ENCODE results near the gene MAST2. TPM values are rescaled to one million over a fixed set of nuclear protein-coding genes. Genes with fewer than 3 reads are reported as not detected.
"Not testable (repeated sequence)": the region's sequence is repeated elsewhere in the genome, so short reads cannot be mapped to it uniquely, and the experiment has no call there.

Gene MAST2
- total RNA-seq, 4 donors from 2014 or later, result 44.9 to 78.3 (median 68.5) TPM

DNA sequence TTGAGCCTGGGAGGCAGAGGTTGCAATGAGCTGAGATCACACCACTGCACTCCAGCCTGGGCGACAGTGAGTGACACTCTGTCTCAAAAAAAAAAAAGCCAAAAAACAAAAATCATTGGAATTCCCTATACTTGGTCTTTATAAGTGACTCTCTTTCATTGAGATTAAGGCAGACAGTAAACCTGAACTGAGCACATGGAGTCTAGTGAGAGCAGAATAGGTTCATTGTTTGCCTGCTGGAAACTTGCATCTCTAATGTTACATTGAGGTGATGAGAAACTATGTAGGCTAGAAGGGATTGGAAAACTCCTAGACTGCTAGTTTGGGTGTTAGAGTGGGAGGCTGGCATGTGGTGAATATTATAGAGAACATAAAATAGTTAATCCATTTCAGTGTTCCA lies 25.4 kb downstream of the MAST2 start:
- WGBS, result 100% methylated on average over 1 of the region's 1 CpG
- DNase-seq (ENCODE audit: extremely low spot score), result no peak
- H3K4me3 ChIP-seq, result no peak overlapping the region
- TF ChIP-seq POLR2AphosphoS5 (IDR thresholded peaks at IDR 0.05) (no peak), EP300 (IDR thresholded peaks at IDR 0.05) (no peak), POLR2A (IDR thresholded peaks at IDR 0.05; ENCODE audit: low read depth) (no peak)
- TF ChIP-seq, protein P1, sequence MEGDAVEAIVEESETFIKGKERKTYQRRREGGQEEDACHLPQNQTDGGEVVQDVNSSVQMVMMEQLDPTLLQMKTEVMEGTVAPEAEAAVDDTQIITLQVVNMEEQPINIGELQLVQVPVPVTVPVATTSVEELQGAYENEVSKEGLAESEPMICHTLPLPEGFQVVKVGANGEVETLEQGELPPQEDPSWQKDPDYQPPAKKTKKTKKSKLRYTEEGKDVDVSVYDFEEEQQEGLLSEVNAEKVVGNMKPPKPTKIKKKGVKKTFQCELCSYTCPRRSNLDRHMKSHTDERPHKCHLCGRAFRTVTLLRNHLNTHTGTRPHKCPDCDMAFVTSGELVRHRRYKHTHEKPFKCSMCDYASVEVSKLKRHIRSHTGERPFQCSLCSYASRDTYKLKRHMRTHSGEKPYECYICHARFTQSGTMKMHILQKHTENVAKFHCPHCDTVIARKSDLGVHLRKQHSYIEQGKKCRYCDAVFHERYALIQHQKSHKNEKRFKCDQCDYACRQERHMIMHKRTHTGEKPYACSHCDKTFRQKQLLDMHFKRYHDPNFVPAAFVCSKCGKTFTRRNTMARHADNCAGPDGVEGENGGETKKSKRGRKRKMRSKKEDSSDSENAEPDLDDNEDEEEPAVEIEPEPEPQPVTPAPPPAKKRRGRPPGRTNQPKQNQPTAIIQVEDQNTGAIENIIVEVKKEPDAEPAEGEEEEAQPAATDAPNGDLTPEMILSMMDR (IDR thresholded peaks at IDR 0.05), result no peak
- no peak overlapping the region for H3K27ac ChIP-seq (replicated peaks in 1 of 4)
- H3K4me1 ChIP-seq, result no peaks in the 10 kb centered on the region
- no peaks in the 10 kb centered on the region for H3K27me3 ChIP-seq
- H3K36me3 ChIP-seq, result peaks cover 6 to 56% (median 24%) of the 10 kb centered on the region in 4 donors
- intact Hi-C loops (cut with DNase I), result no loop called here
- no peaks in the 10 kb centered on the region for H3K9me3 ChIP-seq

DNA sequence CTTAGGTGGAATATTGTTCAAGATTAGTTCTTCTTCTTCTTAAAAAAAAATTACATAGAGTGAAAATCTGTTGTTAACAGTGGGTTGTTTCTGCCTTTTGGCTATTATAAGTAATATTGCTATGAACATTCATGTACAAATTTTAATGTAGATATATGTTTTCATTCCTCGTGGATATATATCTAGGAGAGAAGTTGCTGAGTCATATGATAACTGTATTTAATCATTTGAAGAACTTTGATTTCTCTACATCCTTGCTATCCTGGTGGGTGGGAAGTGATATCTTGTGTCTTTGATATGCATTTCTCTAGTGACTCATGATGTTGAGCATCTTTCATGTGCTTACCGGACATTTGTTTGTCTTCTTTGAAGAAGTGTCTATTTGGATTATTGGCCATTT lies 29.9 kb downstream of the MAST2 start:
- Histone ChIP-seq H3K4me3 (no peak overlapping the region), H3K9me3 (no peaks in the 10 kb centered on the region), H3K4me1 (no peaks in the 10 kb centered on the region), H3K36me3 (peaks cover 0 to 34% (median 11%) of the 10 kb centered on the region in 4 donors), H3K27ac (replicated peaks in 1 of 4) (no peak overlapping the region), H3K27me3 (no peaks in the 10 kb centered on the region)
- 90% methylated on average over 2 of the region's 2 CpGs for whole genome bisulfite sequencing
- no peak for DNase-seq (ENCODE audit: extremely low spot score)
- TF ChIP-seq POLR2AphosphoS5 (IDR thresholded peaks at IDR 0.05), result no peak
- no peak for TF ChIP-seq POLR2A (IDR thresholded peaks at IDR 0.05; ENCODE audit: low read depth)
- TF ChIP-seq, protein P1 (IDR thresholded peaks at IDR 0.05), result no peak
- intact Hi-C loops (cut with DNase I), result no loop called here

DNA sequence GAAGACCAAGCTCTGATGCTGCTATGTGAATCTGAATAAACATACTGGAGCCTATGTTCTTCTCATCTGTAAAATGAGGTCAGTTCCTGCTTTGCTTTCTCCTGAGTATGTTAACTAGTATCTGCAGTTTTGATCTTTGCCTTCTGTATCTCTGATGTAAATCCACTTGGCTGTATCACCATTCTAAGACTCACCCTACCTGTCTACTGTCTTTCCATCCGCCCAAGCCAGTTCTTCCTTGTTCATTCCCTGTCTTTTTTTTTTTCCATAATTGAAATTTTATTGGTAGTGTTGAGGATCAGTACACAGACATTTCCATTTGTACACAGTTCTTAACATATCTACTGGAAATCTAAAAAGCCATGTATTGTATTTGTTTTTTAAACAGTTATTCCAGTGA lies 31.3 kb downstream of the MAST2 start:
- H3K36me3 ChIP-seq, result peaks cover 0 to 27% (median 9%) of the 10 kb centered on the region in 4 donors
- 97% methylated on average over 1 of the region's 1 CpG for WGBS
- no peak for DNase-seq (ENCODE audit: extremely low spot score)
- TF ChIP-seq EP300 (IDR thresholded peaks at IDR 0.05), result no peak
- H3K9me3 ChIP-seq, result no peaks in the 10 kb centered on the region
- no peaks in the 10 kb centered on the region for H3K4me1 ChIP-seq
- H3K27ac ChIP-seq (replicated peaks in 1 of 4), result no peak overlapping the region
- intact Hi-C loops (cut with DNase I), result no loop called here
- no peaks in the 10 kb centered on the region for H3K27me3 ChIP-seq
- H3K4me3 ChIP-seq, result no peak overlapping the region

DNA sequence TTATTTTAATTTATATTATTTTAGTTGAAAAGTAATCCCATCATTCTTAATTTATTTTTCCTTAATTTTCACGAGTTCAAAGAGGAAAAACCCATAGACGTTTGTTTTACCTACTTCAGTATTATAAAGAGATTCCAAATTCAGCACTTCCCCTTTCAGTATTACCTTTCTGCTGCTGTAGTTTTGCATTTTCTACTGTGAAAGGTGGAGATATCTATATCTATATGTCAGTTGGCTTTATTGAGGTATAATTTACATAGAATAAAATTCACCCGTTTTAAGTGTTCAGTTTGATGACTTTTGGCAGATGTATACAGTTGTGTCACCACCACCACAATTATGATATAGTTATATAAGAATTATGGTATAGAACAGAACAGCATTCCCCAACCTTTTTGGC lies 33.0 kb downstream of the MAST2 start:
- intact Hi-C loops (cut with DNase I), result no loop called here
- WGBS, result 84% methylated on average over 3 of the region's 3 CpGs
- no peak overlapping the region for H3K4me3 ChIP-seq
- no peak for TF ChIP-seq EP300 (IDR thresholded peaks at IDR 0.05)
- TF ChIP-seq POLR2A (IDR thresholded peaks at IDR 0.05; ENCODE audit: low read depth), result no peak
- no peak for TF ChIP-seq POLR2AphosphoS5 (IDR thresholded peaks at IDR 0.05)
- TF ChIP-seq, protein P1 (IDR thresholded peaks at IDR 0.05), result no peak
- H3K27me3 ChIP-seq, result no peaks in the 10 kb centered on the region
- H3K4me1 ChIP-seq, result peaks cover 0 to 10% (median 7%) of the 10 kb centered on the region in 4 donors
- H3K9me3 ChIP-seq, result no peaks in the 10 kb centered on the region
- no peak for DNase-seq (ENCODE audit: extremely low spot score)
- H3K27ac ChIP-seq (replicated peaks in 1 of 4), result no peak overlapping the region
- H3K36me3 ChIP-seq, result peaks cover 0 to 14% (median 1%) of the 10 kb centered on the region in 4 donors

DNA sequence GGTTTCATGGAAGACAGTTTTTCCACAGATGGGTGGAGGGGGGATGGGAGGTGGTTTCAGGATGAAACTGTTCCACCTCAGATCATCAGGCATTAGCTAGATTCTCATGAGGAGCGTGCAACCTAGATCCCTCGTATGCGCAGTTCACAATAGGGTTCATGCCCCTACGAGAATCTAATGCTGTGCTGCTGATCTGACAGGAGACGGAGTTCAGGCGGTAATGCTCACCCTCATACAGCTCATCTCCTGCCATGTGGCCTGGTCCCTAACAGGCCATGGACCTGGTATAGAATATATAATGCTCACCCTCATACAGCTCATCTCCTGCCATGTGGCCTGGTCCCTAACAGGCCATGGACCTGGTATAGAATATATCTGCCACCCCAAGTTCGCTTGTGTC lies 33.4 kb downstream of the MAST2 start:
- intact Hi-C loops (cut with DNase I); H3K27me3 ChIP-seq; H3K4me3 ChIP-seq; DNase-seq (ENCODE audit: extremely low spot score); H3K27ac ChIP-seq (replicated peaks in 1 of 4); H3K9me3 ChIP-seq; H3K4me1 ChIP-seq: not testable (repeated sequence)
- H3K36me3 ChIP-seq, result peaks cover 0 to 11% (median 1%) of the 10 kb centered on the region in 4 donors
- WGBS, result 92% methylated on average over 7 of the region's 7 CpGs

DNA sequence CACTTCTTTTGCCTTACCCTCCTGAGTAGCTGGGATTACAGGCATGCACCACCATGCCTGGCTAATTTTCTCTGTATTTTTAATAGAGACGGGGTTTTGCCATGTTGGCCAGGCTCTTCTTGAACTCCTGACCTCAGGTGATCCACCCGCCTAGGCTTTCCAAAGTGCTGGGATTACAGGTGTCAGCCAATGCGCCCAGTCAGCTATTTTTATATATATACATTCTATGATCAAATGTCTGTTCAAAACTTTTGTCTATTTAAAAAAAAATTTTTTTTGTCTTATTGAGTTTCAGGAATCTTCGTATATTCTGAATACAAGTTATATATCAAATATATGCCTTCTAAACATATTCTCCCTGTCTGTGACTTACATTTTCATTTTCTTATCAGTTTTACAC lies 34.9 kb downstream of the MAST2 start:
- H3K9me3 ChIP-seq; H3K4me1 ChIP-seq; H3K27ac ChIP-seq (replicated peaks in 1 of 4); DNase-seq (ENCODE audit: extremely low spot score); H3K36me3 ChIP-seq; H3K27me3 ChIP-seq; H3K4me3 ChIP-seq; intact Hi-C loops (cut with DNase I): not testable (repeated sequence)
- 95% methylated on average over 4 of the region's 4 CpGs for WGBS

All from esophagus muscularis mucosa (tissue), 4 donors.